Sigmoid colon (tissue), 7 donors: Measurements from ENCODE around the gene LY86. TPM values are rescaled to one million over a fixed set of nuclear protein-coding genes. Genes with fewer than 3 reads are reported as not detected.
"Not testable (repeated sequence)": the region's sequence is repeated elsewhere in the genome, so short reads cannot be mapped to it uniquely, and the experiment has no call there.

ENCODE experiments used
- DNase-seq: peaks from one replicate; pipeline ENCODE4 v3.0.0-alpha.2; 2019
- H3K27ac ChIP-seq, 4 donors: fragments of 200-600 bp; sonication (generic); one replicate each; pipeline ENCODE4 v1.5.1; 2016 to 2019; ENCODE audit warnings: mild to moderate bottlenecking in 1 of 4
- H3K27me3 ChIP-seq, 3 donors: fragments of 200-600 bp; sonication (generic); one replicate each; pipeline ENCODE4 v1.5.1; 2019; ENCODE audit warnings: mild to moderate bottlenecking in 1 of 3
- H3K36me3 ChIP-seq, 4 donors: fragments of 200-600 bp; sonication (generic); one replicate each; pipeline ENCODE4 v1.5.1; 2016 to 2019
- H3K4me1 ChIP-seq, 4 donors: fragments of 200-600 bp; sonication (generic); one replicate each; pipeline ENCODE4 v1.5.1; 2017 to 2019
- H3K4me3 ChIP-seq, 4 donors: fragments of 200-600 bp; sonication (generic); one replicate each; pipeline ENCODE4 v1.5.1; 2017 to 2019; ENCODE audit warnings: mild to moderate bottlenecking in 2 of 4, moderate library complexity in 1 of 4
- H3K9me3 ChIP-seq, 4 donors: fragments of 200-600 bp in 3 of 4; sonication (generic) in 3 of 4; one replicate each; pipeline versions ENCODE4 v1.5.1 to v1.6.1; 2013 to 2019
- EP300 ChIP-seq, 4 donors: sonication (generic); formaldehyde crosslinking; IDR thresholded peaks; one replicate each; pipeline ENCODE4 v1.6.1; 2017; ENCODE audit warnings: antibody characterized with exemption in 4 of 4
- POLR2A ChIP-seq, 2 donors: fragments of 450-650 bp; IDR thresholded peaks; one replicate each; pipeline ENCODE4 v1.6.1; 2016; ENCODE audit warnings: antibody characterized with exemption in 2 of 2, mild to moderate bottlenecking in 2 of 2, moderate library complexity in 2 of 2
- POLR2AphosphoS5 ChIP-seq, 4 donors: sonication (generic); formaldehyde crosslinking; IDR thresholded peaks; one replicate each; pipeline ENCODE4 v1.6.1; 2017; ENCODE audit warnings: antibody characterized with exemption in 4 of 4
- WGBS, 2 donors: extraction: QIAGEN DNeasy Blood & Tissue Kit; methylation state at CpG; one replicate each; pipeline ENCODE4 v1.1.7; 2013; 5-methylcytosine and 5-hydroxymethylcytosine counted together
- intact Hi-C: fragments of 100-400 bp; cut with DNase I; formaldehyde crosslinking; loops from one replicate; pipeline ENCODE4 v1.15.1; 2023
- polyA plus RNA-seq, 3 donors: library from polyadenylated mRNA; stranded (reverse); fragments of 200-250 nt; gene quantifications; one replicate each; pipeline ENCODE4 v1.2.3, GENCODE V29; 2013
- total RNA-seq, 4 donors: library from RNA; depleted of rRNA; stranded (reverse); fragments of >200 nt; gene quantifications; one replicate each; pipeline ENCODE4 v1.1.0, GENCODE V29; 2016
- TF ChIP-seq, protein P1 (sequence below), 4 experiments: fragments of 450-650 bp in 3 of 4; fragments of 200-600 bp in 1 of 4; IDR thresholded peaks; one replicate each; pipeline ENCODE4 v1.5.1; 2016 to 2019; ENCODE audit warnings: antibody characterized with exemption in 4 of 4, mild to moderate bottlenecking in 3 of 4, moderate library complexity in 2 of 4
- donor health status: healthy with polysubstance abuse.
- donor health status: Bipolar disorder and iron deficiency.
- donor health status: healthy.

Gene LY86
- total and polyA plus RNA-seq, 7 donors: 1.1 to 15.7 (median 5.9) TPM

GRCh38 chr6:6602262-6602661, 13.7 kb downstream of the LY86 start:
- Histone ChIP-seq H3K9me3 (no peaks in the 10 kb centered on the region), H3K36me3 (no peaks in the 10 kb centered on the region), H3K4me3 (no peak overlapping the region), H3K4me1 (peaks cover 0 to 12% (median 5%) of the 10 kb centered on the region in 4 donors), H3K27ac (no peak overlapping the region), H3K27me3 (no peaks in the 10 kb centered on the region)
- DNase-seq: no peak
- WGBS, 2 donors: 95 to 97% methylated on average over 5 of the region's 5 CpGs
- intact Hi-C loops: no loop called here
- no peak for TF ChIP-seq EP300 (IDR thresholded peaks at IDR 0.05)
- no peak for TF ChIP-seq POLR2AphosphoS5 (IDR thresholded peaks at IDR 0.05)
- TF ChIP-seq POLR2A (IDR thresholded peaks at IDR 0.05): no peak
- TF ChIP-seq, protein P1, sequence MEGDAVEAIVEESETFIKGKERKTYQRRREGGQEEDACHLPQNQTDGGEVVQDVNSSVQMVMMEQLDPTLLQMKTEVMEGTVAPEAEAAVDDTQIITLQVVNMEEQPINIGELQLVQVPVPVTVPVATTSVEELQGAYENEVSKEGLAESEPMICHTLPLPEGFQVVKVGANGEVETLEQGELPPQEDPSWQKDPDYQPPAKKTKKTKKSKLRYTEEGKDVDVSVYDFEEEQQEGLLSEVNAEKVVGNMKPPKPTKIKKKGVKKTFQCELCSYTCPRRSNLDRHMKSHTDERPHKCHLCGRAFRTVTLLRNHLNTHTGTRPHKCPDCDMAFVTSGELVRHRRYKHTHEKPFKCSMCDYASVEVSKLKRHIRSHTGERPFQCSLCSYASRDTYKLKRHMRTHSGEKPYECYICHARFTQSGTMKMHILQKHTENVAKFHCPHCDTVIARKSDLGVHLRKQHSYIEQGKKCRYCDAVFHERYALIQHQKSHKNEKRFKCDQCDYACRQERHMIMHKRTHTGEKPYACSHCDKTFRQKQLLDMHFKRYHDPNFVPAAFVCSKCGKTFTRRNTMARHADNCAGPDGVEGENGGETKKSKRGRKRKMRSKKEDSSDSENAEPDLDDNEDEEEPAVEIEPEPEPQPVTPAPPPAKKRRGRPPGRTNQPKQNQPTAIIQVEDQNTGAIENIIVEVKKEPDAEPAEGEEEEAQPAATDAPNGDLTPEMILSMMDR (IDR thresholded peaks at IDR 0.05): no peak

- no peaks in the 10 kb centered on the region for H3K9me3 ChIP-seq
- intact Hi-C loops: no loop called here
- WGBS, 2 donors: 66 to 89% methylated on average over 1 of the region's 1 CpG
- no peak overlapping the region for H3K27ac ChIP-seq
- no peak for DNase-seq
- no peaks in the 10 kb centered on the region for H3K27me3 ChIP-seq
- H3K36me3 ChIP-seq: no peaks in the 10 kb centered on the region
- H3K4me1 ChIP-seq: peaks cover 0 to 11% (median 4%) of the 10 kb centered on the region in 4 donors
- H3K4me3 ChIP-seq: no peak overlapping the region
- TF ChIP-seq POLR2A (IDR thresholded peaks at IDR 0.05): no peak
- TF ChIP-seq, protein P1 (IDR thresholded peaks at IDR 0.05): no peak
- TF ChIP-seq EP300 (IDR thresholded peaks at IDR 0.05): no peak
- TF ChIP-seq POLR2AphosphoS5 (IDR thresholded peaks at IDR 0.05): no peak
Observed at GRCh38 chr6:6603317-6603716, 14.8 kb downstream of the LY86 start.

- TF ChIP-seq POLR2A (IDR thresholded peaks at IDR 0.05) (no peak), EP300 (IDR thresholded peaks at IDR 0.05) (no peak), POLR2AphosphoS5 (IDR thresholded peaks at IDR 0.05) (no peak)
- TF ChIP-seq, protein P1 (IDR thresholded peaks at IDR 0.05): no peak
- DNase-seq: no peak
- no peaks in the 10 kb centered on the region for H3K36me3 ChIP-seq
- intact Hi-C loops: no loop called here
- H3K4me1 ChIP-seq: peaks cover 0 to 10% (median 4%) of the 10 kb centered on the region in 4 donors
- no peak overlapping the region for H3K27ac ChIP-seq
- H3K9me3 ChIP-seq: no peaks in the 10 kb centered on the region
- H3K4me3 ChIP-seq: no peak overlapping the region
- no peaks in the 10 kb centered on the region for H3K27me3 ChIP-seq
Observed at GRCh38 chr6:6604015-6604414, 15.5 kb downstream of the LY86 start.

DNA sequence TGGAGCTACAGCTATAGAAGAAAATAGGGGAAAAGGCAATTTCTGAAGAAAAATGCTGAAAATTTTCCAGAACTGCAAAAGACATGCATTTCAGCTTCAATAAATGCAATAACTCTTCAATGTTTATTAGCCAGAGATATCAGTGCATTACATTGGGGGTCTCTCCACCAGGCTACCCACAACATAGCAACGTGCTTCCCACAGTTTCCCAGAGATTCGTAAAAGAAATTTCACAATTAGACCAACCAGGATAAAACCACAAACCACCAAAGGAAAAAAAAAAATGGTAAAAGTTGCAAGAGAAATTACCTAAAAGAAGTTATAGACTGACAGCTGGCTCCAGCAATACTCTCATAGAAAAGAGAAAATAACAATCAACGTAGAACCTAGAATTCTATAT, 16.0 kb downstream of the LY86 start:
- no peaks in the 10 kb centered on the region for H3K36me3 ChIP-seq
- TF ChIP-seq POLR2A (IDR thresholded peaks at IDR 0.05): no peak
- H3K27ac ChIP-seq: no peak overlapping the region
- H3K9me3 ChIP-seq: no peaks in the 10 kb centered on the region
- H3K4me1 ChIP-seq: peaks cover 0 to 5% (median 2%) of the 10 kb centered on the region in 4 donors
- no peak overlapping the region for H3K4me3 ChIP-seq
- H3K27me3 ChIP-seq: no peaks in the 10 kb centered on the region
- DNase-seq: no peak
- 52 to 68% methylated on average over 3 of the region's 3 CpGs for WGBS, 2 donors
- intact Hi-C loops: no loop called here

DNA sequence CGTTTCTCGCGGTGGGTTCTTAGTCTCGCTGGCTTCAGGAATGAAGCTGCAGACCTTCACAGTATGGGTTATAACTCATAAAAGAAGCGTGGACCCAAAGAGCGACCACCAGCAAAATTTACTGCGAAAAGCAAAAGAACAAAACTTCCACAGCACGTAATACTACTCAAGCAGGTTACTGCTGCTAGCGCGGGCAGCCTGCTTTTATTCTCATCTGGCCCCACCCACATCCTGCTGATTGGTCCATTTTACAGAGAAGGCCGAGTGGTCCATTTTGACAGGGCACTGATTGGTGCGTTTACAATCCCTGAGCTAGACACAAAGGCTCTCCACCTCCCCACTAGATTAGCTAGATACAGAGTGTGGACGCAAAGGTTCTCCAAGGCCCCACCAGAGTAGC, 17.4 kb downstream of the LY86 start:
- intact Hi-C loops: no loop called here
- H3K27me3 ChIP-seq: no peaks in the 10 kb centered on the region
- no peaks in the 10 kb centered on the region for H3K4me1 ChIP-seq
- DNase-seq: no peak
- H3K27ac ChIP-seq: no peak overlapping the region
- no peak overlapping the region for H3K4me3 ChIP-seq
- no peaks in the 10 kb centered on the region for H3K36me3 ChIP-seq
- no peaks in the 10 kb centered on the region for H3K9me3 ChIP-seq
- TF ChIP-seq POLR2A (IDR thresholded peaks at IDR 0.05): no peak
- no peak for TF ChIP-seq EP300 (IDR thresholded peaks at IDR 0.05)
- no peak for TF ChIP-seq POLR2AphosphoS5 (IDR thresholded peaks at IDR 0.05)
- TF ChIP-seq, protein P1 (IDR thresholded peaks at IDR 0.05): no peak
- 83 to 88% methylated on average over 13 of the region's 13 CpGs for WGBS, 2 donors

GRCh38 chr6:6606391-6607030, 18.0 kb downstream of the LY86 start:
- DNase-seq, H3K27me3 ChIP-seq, H3K4me3 ChIP-seq, H3K36me3 ChIP-seq, intact Hi-C loops, H3K9me3 ChIP-seq, H3K27ac ChIP-seq, H3K4me1 ChIP-seq: not testable (repeated sequence)
- 96% methylated on average over 47 of the region's 47 CpGs for WGBS, 2 donors
